Keratinocyte (primary cell): ENCODE measurements around the gene ZNF516. TPM values are rescaled to one million over a fixed set of nuclear protein-coding genes. Genes with fewer than 3 reads are reported as not detected.

Source experiments
- DNase-seq: peaks from one replicate; pipeline ENCODE4 v3.0.0-alpha.2; 2011; ENCODE audit warnings: low read depth, missing footprints, low spot score
- FAIRE-seq: peaks from 2 replicates; lab custom pipeline; 2011; peaks lifted over from hg19 to GRCh38; lab: Jason Lieb, UNC
- H2AFZ ChIP-seq: 2 replicates; pipeline ENCODE4 v1.6.0; 2012; ENCODE audit warnings: low read length, control low read depth, inconsistent platforms; ENCODE audit not compliant: control insufficient read depth
- H3K27ac ChIP-seq: 2 replicates; pipeline ENCODE4 v1.5.1; 2011; ENCODE audit warnings: low read length; ENCODE audit not compliant: control insufficient read depth, insufficient read depth
- H3K27me3 ChIP-seq: 3 replicates; pipeline ENCODE4 v1.6.0; 2011; ENCODE audit warnings: low read length; ENCODE audit not compliant: control insufficient read depth, insufficient read depth; ENCODE audit errors: extremely low read depth
- H3K36me3 ChIP-seq, 2 experiments: 2 replicates in 1 of 2; 3 replicates in 1 of 2; pipeline ENCODE4 v1.5.1; 2011; ENCODE audit warnings: low read length in 2 of 2, mild to moderate bottlenecking in 1 of 2; ENCODE audit not compliant: control insufficient read depth in 2 of 2, insufficient read depth in 2 of 2; ENCODE audit errors: extremely low read depth in 1 of 2
- H3K4me1 ChIP-seq: 3 replicates; pipeline ENCODE4 v1.5.1; 2011; ENCODE audit warnings: low read length; ENCODE audit not compliant: control insufficient read depth, insufficient read depth; ENCODE audit errors: extremely low read depth
- H3K4me2 ChIP-seq: 3 replicates; pipeline ENCODE4 v1.6.0; 2011; ENCODE audit warnings: low read depth, low read length; ENCODE audit not compliant: control insufficient read depth, insufficient read depth; ENCODE audit errors: extremely low read depth
- H3K4me3 ChIP-seq, 3 experiments: fragments of 200-600 bp in 1 of 3; sonication (generic) in 1 of 3; 2 replicates in 2 of 3; 3 replicates in 1 of 3; pipeline ENCODE4 v1.5.1; 2011 to 2016; ENCODE audit warnings: low read length in 3 of 3, mild to moderate bottlenecking in 3 of 3, control low read depth in 2 of 3, inconsistent platforms in 1 of 3, low read depth in 1 of 3, mixed read lengths in 1 of 3, mixed run types in 1 of 3, moderate library complexity in 1 of 3; ENCODE audit not compliant: control insufficient read depth in 2 of 3, insufficient read depth in 2 of 3; ENCODE audit errors: extremely low read depth in 1 of 3
- H3K79me2 ChIP-seq: 2 replicates; pipeline ENCODE4 v1.6.0; 2012; ENCODE audit warnings: low read length; ENCODE audit not compliant: control insufficient read depth, insufficient read depth
- H3K9ac ChIP-seq: 3 replicates; pipeline ENCODE4 v1.6.0; 2011; ENCODE audit warnings: low read length; ENCODE audit not compliant: control insufficient read depth, insufficient read depth; ENCODE audit errors: extremely low read depth
- H3K9me1 ChIP-seq: 3 replicates; pipeline ENCODE4 v1.6.0; 2011; ENCODE audit warnings: low read length; ENCODE audit not compliant: control insufficient read depth, insufficient read depth; ENCODE audit errors: extremely low read depth
- H3K9me3 ChIP-seq: 2 replicates; pipeline ENCODE4 v1.5.1; 2012; ENCODE audit warnings: low read depth, low read length; ENCODE audit not compliant: control insufficient read depth
- H4K20me1 ChIP-seq: 3 replicates; pipeline ENCODE4 v1.6.0; 2011; ENCODE audit warnings: low read length; ENCODE audit not compliant: control insufficient read depth, insufficient read depth; ENCODE audit errors: extremely low read depth
- CTCF ChIP-seq, 3 experiments: IDR thresholded peaks in 1 of 3; conservative IDR thresholded peaks in 1 of 3; optimal IDR thresholded peaks in 1 of 3; 2 replicates in 2 of 3; 3 replicates in 1 of 3; pipeline versions ENCODE3 to v1.5.1; 2011; ENCODE audit warnings: low read length in 3 of 3, mild to moderate bottlenecking in 3 of 3, moderate library complexity in 2 of 3, control low read depth in 1 of 3, inconsistent platforms in 1 of 3; ENCODE audit not compliant: insufficient read depth in 2 of 3; ENCODE audit errors: extremely low read depth in 1 of 3
- EZH2 ChIP-seq: IDR thresholded peaks from one replicate; pipeline ENCODE4 v1.6.1; 2012; ENCODE audit warnings: inconsistent platforms, mild to moderate bottlenecking, low read length, moderate library complexity
- dilution Hi-C: fragments of 300-500 bp; cut with MboI; formaldehyde crosslinking; loops from one replicate; pipeline ENCODE4 v1.7.0; 2020; ENCODE audit warnings: low sequenced_read_pairs; ENCODE audit not compliant: extremely low pct_ligation_motif_present
- polyA plus RNA-seq, 5 experiments: library from polyadenylated mRNA; depleted of rRNA in 3 of 5; stranded (reverse) in 3 of 5; stranded (forward) in 1 of 5; unstranded in 1 of 5; fragments of >200 nt; gene quantifications; 1 replicate in 1 of 5; 2 replicates in 3 of 5; 3 replicates in 1 of 5; pipeline versions ENCODE4 v1.2.1 to v1.2.3, GENCODE V29; 2011 to 2012; ENCODE audit warnings: missing spikeins in 2 of 5, low read depth in 1 of 5, low replicate concordance in 1 of 5

Gene ZNF516
- polyA plus RNA-seq, 1 donor (not counting 4 experiments of a cell fraction or from before 2014, with no cell fraction given) = 9.3 TPM

GRCh38 chr18:76314496-76314895 lies 180.5 kb downstream of the ZNF516 start:
- DNase-seq (no peak), FAIRE-seq (no peak)
- dilution Hi-C loops = no loop called here
- Histone ChIP-seq H4K20me1 (no peaks in the 10 kb centered on the region), H3K9me1 (no peaks in the 10 kb centered on the region), H3K4me1 (no peaks in the 10 kb centered on the region), H2AFZ (no peak overlapping the region), H3K9me3 (no peaks in the 10 kb centered on the region), H3K79me2 (no peaks in the 10 kb centered on the region), H3K9ac (no peak overlapping the region), H3K4me2 (no peak overlapping the region), H3K27me3 (no peaks in the 10 kb centered on the region), H3K4me3 (no peak overlapping the region), H3K36me3 (no peaks in the 10 kb centered on the region), H3K27ac (no peak overlapping the region)
- TF ChIP-seq CTCF (optimal IDR thresholded peaks at IDR 0.05 in 1 of 3, IDR thresholded peaks at IDR 0.05 in 1 of 3, conservative IDR thresholded peaks at IDR 0.05 in 1 of 3; ENCODE audit: extremely low read depth in 1 of 3, insufficient read depth in 2 of 3, low read length in 3 of 3) (no peak), EZH2 (no peak)

GRCh38 chr18:76314015-76314414 lies 181.0 kb downstream of the ZNF516 start:
- DNase-seq = no peak
- H3K36me3 ChIP-seq = no peaks in the 10 kb centered on the region
- no peak overlapping the region for H2AFZ ChIP-seq
- no peaks in the 10 kb centered on the region for H4K20me1 ChIP-seq
- TF ChIP-seq CTCF (optimal IDR thresholded peaks at IDR 0.05 in 1 of 3, IDR thresholded peaks at IDR 0.05 in 1 of 3, conservative IDR thresholded peaks at IDR 0.05 in 1 of 3; ENCODE audit: extremely low read depth in 1 of 3, insufficient read depth in 2 of 3, low read length in 3 of 3) (no peak), EZH2 (no peak)
- no peaks in the 10 kb centered on the region for H3K9me1 ChIP-seq
- dilution Hi-C loops = no loop called here
- no peak overlapping the region for H3K4me3 ChIP-seq
- H3K9ac ChIP-seq = no peak overlapping the region
- no peak overlapping the region for H3K27ac ChIP-seq
- H3K79me2 ChIP-seq = no peaks in the 10 kb centered on the region
- no peak overlapping the region for H3K4me2 ChIP-seq
- no peaks in the 10 kb centered on the region for H3K27me3 ChIP-seq
- no peaks in the 10 kb centered on the region for H3K4me1 ChIP-seq
- H3K9me3 ChIP-seq = no peaks in the 10 kb centered on the region
- FAIRE-seq = no peak
